ENCODE measurements around the gene COPS3. TPM values are rescaled to one million over a fixed set of nuclear protein-coding genes. Genes with fewer than 3 reads are reported as not detected.
A peak's percentile ranks its signal among the peaks of the same experiment; 100 is the strongest.

Gene COPS3
- polyA plus RNA-seq, 1 experiment: 73.3 TPM

DNA sequence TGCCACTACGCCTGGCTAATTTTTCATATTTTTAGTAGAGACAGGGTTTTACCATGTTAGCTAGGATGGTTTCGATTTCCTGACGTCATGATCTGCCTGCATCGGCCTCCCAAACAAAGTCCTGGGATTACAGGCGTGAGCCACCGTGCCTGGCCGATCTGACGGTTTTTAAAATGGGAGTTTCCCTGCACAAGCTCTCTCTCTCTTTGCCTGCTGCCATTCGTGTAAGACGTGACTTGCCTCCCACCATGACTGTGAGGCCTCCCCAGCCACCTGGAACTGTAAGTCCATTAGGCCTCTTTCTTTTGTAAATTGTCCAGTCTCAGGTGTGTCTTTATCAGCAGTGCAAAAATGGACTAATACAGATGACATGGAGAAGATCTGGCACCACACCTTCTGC, 39.4 kb downstream of the COPS3 start:
- POLR2A ChIA-PET: no interaction called here
- no peak for DNase-seq (ENCODE audit: low read depth)
- no peak overlapping the region for H3K4me3 ChIP-seq (ENCODE audit: low read depth, low read length)
- H3K27me3 ChIP-seq (ENCODE audit: control insufficient read depth, insufficient read depth, low read length): no peaks in the 10 kb centered on the region
- no peaks in the 10 kb centered on the region for H3K36me3 ChIP-seq (ENCODE audit: control insufficient read depth, insufficient read depth, low read length)
- CTCF ChIA-PET: no interaction called here
- TF ChIP-seq, protein P1, sequence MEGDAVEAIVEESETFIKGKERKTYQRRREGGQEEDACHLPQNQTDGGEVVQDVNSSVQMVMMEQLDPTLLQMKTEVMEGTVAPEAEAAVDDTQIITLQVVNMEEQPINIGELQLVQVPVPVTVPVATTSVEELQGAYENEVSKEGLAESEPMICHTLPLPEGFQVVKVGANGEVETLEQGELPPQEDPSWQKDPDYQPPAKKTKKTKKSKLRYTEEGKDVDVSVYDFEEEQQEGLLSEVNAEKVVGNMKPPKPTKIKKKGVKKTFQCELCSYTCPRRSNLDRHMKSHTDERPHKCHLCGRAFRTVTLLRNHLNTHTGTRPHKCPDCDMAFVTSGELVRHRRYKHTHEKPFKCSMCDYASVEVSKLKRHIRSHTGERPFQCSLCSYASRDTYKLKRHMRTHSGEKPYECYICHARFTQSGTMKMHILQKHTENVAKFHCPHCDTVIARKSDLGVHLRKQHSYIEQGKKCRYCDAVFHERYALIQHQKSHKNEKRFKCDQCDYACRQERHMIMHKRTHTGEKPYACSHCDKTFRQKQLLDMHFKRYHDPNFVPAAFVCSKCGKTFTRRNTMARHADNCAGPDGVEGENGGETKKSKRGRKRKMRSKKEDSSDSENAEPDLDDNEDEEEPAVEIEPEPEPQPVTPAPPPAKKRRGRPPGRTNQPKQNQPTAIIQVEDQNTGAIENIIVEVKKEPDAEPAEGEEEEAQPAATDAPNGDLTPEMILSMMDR (IDR thresholded peaks at IDR 0.05; ENCODE audit: insufficient read depth, low read depth, low read length): no peak

GRCh38 chr17:17239832-17240231, 41.2 kb downstream of the COPS3 start:
- Histone ChIP-seq H3K4me3 (ENCODE audit: low read depth, low read length) (no peak overlapping the region), H3K36me3 (ENCODE audit: control insufficient read depth, insufficient read depth, low read length) (no peaks in the 10 kb centered on the region), H3K27me3 (ENCODE audit: control insufficient read depth, insufficient read depth, low read length) (no peaks in the 10 kb centered on the region)
- ChIA-PET POLR2A (no interaction called here), CTCF (no interaction called here)
- TF ChIP-seq, protein P1 (IDR thresholded peaks at IDR 0.05; ENCODE audit: insufficient read depth, low read depth, low read length): no peak
- DNase-seq (ENCODE audit: low read depth): no peak

DNA sequence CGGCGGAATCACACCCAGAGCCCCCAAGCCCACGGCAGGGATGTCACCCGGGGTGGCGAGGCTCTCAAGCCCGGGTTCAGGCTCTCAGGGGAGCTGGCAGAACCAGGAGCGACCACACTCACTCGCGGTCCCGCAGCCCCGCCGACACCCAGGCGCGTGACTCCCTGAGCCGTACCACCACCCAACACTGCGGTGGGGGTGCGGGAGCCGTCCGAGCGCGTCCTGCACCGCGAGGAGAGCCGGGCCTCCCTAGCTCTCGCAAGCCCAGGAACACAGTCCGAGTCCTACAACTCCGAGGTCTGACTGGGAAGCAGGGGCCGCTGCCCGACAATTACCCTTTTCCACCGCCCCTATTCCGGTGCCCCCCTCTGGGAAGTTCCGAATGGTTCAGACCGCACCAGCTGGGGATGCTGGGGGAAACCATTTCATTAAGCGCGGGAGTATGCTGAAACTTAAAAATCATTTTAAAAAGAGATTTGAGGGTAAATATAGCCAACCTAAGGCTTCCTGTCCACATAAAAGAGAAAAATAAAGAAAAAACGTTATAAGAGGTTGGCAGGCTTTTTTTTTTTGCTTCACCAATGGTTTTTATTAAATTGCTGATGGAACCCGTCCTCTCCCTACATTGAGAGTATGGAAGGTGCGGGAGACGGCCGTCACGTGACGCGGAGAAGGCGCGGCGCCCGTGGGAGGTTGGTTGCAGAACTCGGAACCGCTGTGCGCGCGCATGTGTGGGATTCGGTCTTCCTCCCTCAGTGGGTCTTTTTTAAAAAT, 43.8 kb downstream of the COPS3 start, which contains the start of gene FLCN:
Gene FLCN, minus strand, starts transcription at position 143 of the 774 bp plus-strand sequence. CDS start 9,031 bp downstream, outside the sequence.
- TF ChIP-seq, protein P1 (IDR thresholded peaks at IDR 0.05; ENCODE audit: insufficient read depth, low read depth, low read length): no peak
- peaks cover 2% of the 10 kb centered on the region for H3K36me3 ChIP-seq (ENCODE audit: control insufficient read depth, insufficient read depth, low read length)
- H3K4me3 ChIP-seq (ENCODE audit: low read depth, low read length): peak within 1 kb of the TSS; percentile 90
- ChIA-PET CTCF (interaction anchor here (0.6 to 1.1 kb wide), 4 partner anchors 30 to 404 kb away, joined by 3 to 4 read pairs (median 3); no protein-coding TSS in a partner anchor), POLR2A (no interaction called here)
- DNase-seq (ENCODE audit: low read depth): no peak
- no peaks in the 10 kb centered on the region for H3K27me3 ChIP-seq (ENCODE audit: control insufficient read depth, insufficient read depth, low read length)

GRCh38 chr17:17236295-17237025, 44.6 kb downstream of the COPS3 start:
- H3K27me3 ChIP-seq (ENCODE audit: control insufficient read depth, insufficient read depth, low read length): no peaks in the 10 kb centered on the region
- H3K4me3 ChIP-seq (ENCODE audit: low read depth, low read length): peak overlapping the region; percentile 90
- peaks cover 8% of the 10 kb centered on the region for H3K36me3 ChIP-seq (ENCODE audit: control insufficient read depth, insufficient read depth, low read length)
- ChIA-PET CTCF (interaction anchor here (0.9 to 1.2 kb wide), 3 partner anchors 22 to 96 kb away, joined by 3 to 6 read pairs (median 3); no protein-coding TSS in a partner anchor), POLR2A (no interaction called here)
- no peak for DNase-seq (ENCODE audit: low read depth)
- TF ChIP-seq, protein P1 (IDR thresholded peaks at IDR 0.05; ENCODE audit: insufficient read depth, low read depth, low read length): no peak

Data from BJ (cell line).